K562 (cell line): ENCODE data around the gene WFDC12. TPM values are rescaled to one million over a fixed set of nuclear protein-coding genes. Genes with fewer than 3 reads are reported as not detected.

ENCODE experiments used
- ATAC-seq: fragments of 200-7000 bp; cut with Tn5 transposase; 3 replicates; pipeline ENCODE4 v1.9.1; 2020; ENCODE audit warnings: moderate library complexity
- BruUV-seq: library from RNA; stranded (reverse); fragments of 400-500 nt; replicated peaks from 2 replicates; lab custom pipeline; 2021; lab: Mats Ljungman, UMichigan
- CTCF ChIA-PET: fragments of 300-600 bp; formaldehyde crosslinking; extraction: SDS; loops from one replicate; lab custom pipeline; 2021; ENCODE audit warnings: low intra/inter-chr PET ratio; lab: Yijun Ruan, JAX
- POLR2A ChIA-PET: fragments of 300-600, 350-650 bp; sonication (Branson Sonifier 250); formaldehyde crosslinking; extraction: SDS; loops from one replicate; lab custom pipeline; 2021; ENCODE audit warnings: antibody characterized with exemption, inconsistent platforms; lab: Yijun Ruan, JAX
- DNase-seq, 4 experiments: peaks; one replicate each; pipeline versions ENCODE4 v3.0.0 to v3.0.0-alpha.2; 2011 to 2018; ENCODE audit warnings: low spot score in 3 of 4, mixed read lengths in 3 of 4; ENCODE audit errors: extremely low read depth in 1 of 4
- FAIRE-seq: peaks from 2 replicates; lab custom pipeline; 2011; peaks lifted over from hg19 to GRCh38; lab: Jason Lieb, UNC
- H2AFZ ChIP-seq: 2 replicates; pipeline ENCODE4 v1.6.0; 2011; ENCODE audit warnings: low read depth, low read length, control low read depth, inconsistent platforms
- H3K27ac ChIP-seq: fragments of 200-600 bp; 3 replicates; pipeline ENCODE4 v1.8.0; 2011; ENCODE audit warnings: low read depth, mild to moderate bottlenecking, control low read depth, inconsistent platforms, low read length, moderate library complexity, mixed read lengths; ENCODE audit errors: extremely low read depth
- H3K27me3 ChIP-seq, 2 experiments: fragments of 300-600 bp in 1 of 2; 2 replicates in 1 of 2; 3 replicates in 1 of 2; pipeline versions ENCODE4 v1.6.0 to v1.8.0; 2011; ENCODE audit warnings: inconsistent platforms in 2 of 2, low read length in 2 of 2, mild to moderate bottlenecking in 1 of 2, mixed read lengths in 1 of 2, moderate library complexity in 1 of 2; ENCODE audit not compliant: control insufficient read depth in 2 of 2, insufficient read depth in 2 of 2
- H3K36me3 ChIP-seq: fragments of 300-600 bp; 3 replicates; pipeline ENCODE4 v1.8.0; 2011; ENCODE audit warnings: mild to moderate bottlenecking, low read length, inconsistent platforms; ENCODE audit not compliant: control insufficient read depth, insufficient read depth
- H3K4me1 ChIP-seq, 2 experiments: fragments of 200-600 bp in 1 of 2; replicated peaks in 1 of 2; 2 replicates in 1 of 2; 3 replicates in 1 of 2; pipeline versions ENCODE4 v1.5.1 to v1.8.0; 2011; ENCODE audit warnings: inconsistent platforms in 2 of 2, low read length in 2 of 2, mild to moderate bottlenecking in 1 of 2, mixed read lengths in 1 of 2, moderate library complexity in 1 of 2; ENCODE audit not compliant: control insufficient read depth in 2 of 2, insufficient read depth in 2 of 2
- H3K4me2 ChIP-seq: 2 replicates; pipeline ENCODE4 v1.6.1; 2011; ENCODE audit warnings: low read length, control low read depth, inconsistent platforms, mixed read lengths; ENCODE audit not compliant: insufficient read depth
- H3K4me3 ChIP-seq: fragments of 200-600 bp; sonication (generic), shearing (Covaris generic); 2 replicates; pipeline ENCODE4 v1.5.1; 2016; ENCODE audit warnings: control low read depth, inconsistent platforms
- H3K79me2 ChIP-seq: fragments of 200-600 bp; 3 replicates; pipeline ENCODE4 v1.8.0; 2011; ENCODE audit warnings: low read length, inconsistent platforms; ENCODE audit not compliant: control insufficient read depth, insufficient read depth
- H3K9ac ChIP-seq, 2 experiments: 2 replicates each; pipeline versions ENCODE4 v1.6.0 to v1.6.1; 2011; ENCODE audit warnings: low read depth in 2 of 2, low read length in 2 of 2, control low read depth in 1 of 2, inconsistent platforms in 1 of 2, mild to moderate bottlenecking in 1 of 2, mixed read lengths in 1 of 2; ENCODE audit not compliant: insufficient read depth in 1 of 2
- H3K9me1 ChIP-seq: one replicate; pipeline ENCODE4 v1.6.0; 2011; ENCODE audit warnings: inconsistent platforms, mild to moderate bottlenecking, low read length, moderate library complexity; ENCODE audit not compliant: control insufficient read depth, insufficient read depth
- H3K9me3 ChIP-seq: replicated peaks from 2 replicates; pipeline ENCODE4 v1.5.1; 2011; ENCODE audit warnings: low read depth, low read length, inconsistent platforms; ENCODE audit not compliant: control insufficient read depth, insufficient read depth
- H4K20me1 ChIP-seq: replicated peaks from 2 replicates; pipeline ENCODE4 v1.6.1; 2011; ENCODE audit warnings: low read length, inconsistent platforms, mixed read lengths; ENCODE audit not compliant: control insufficient read depth, insufficient read depth
- CTCF ChIP-seq, 3 experiments: IDR thresholded peaks in 2 of 3; conservative IDR thresholded peaks in 1 of 3; 2 replicates each; pipeline ENCODE4 v1.5.1; 2011 to 2012; ENCODE audit warnings: low read length in 3 of 3, mild to moderate bottlenecking in 3 of 3, control low read depth in 2 of 3, improper control_type of control experiment in 1 of 3, inconsistent platforms in 1 of 3, low read depth in 1 of 3, mixed read lengths in 1 of 3, moderate library complexity in 1 of 3; ENCODE audit not compliant: insufficient read depth in 2 of 3
- THRA ChIP-seq: fragments of 450-650 bp; IDR thresholded peaks from 2 replicates; pipeline ENCODE4 v1.6.1; 2017; ENCODE audit warnings: mild to moderate bottlenecking, moderate library complexity
- WGBS: fragments of 100-300 bp; shearing (Covaris generic); methylation state at CpG from one replicate; pipeline ENCODE4 v1.1.6; 2016; ENCODE audit warnings: low coverage, mixed read lengths; ENCODE audit not compliant: insufficient coverage; ENCODE audit errors: missing lambda C conversion rate; 5-methylcytosine and 5-hydroxymethylcytosine counted together
- in situ Hi-C: fragments of 300-500 bp; cut with MboI; formaldehyde crosslinking; loops from 4 replicates; pipeline ENCODE4 v1.15.0; 2018; ENCODE audit warnings: inconsistent platforms, mixed read lengths
- intact Hi-C: fragments of 100-400 bp; cut with micrococcal nuclease; formaldehyde crosslinking; loops from 2 replicates; pipeline ENCODE4 v1.14.2; 2022
- polyA plus RNA-seq, 8 experiments: library from polyadenylated mRNA; depleted of rRNA in 4 of 8; stranded (reverse) in 5 of 8; unstranded in 3 of 8; fragments of >200 nt; fragmentation: Nextera tagmentation in 2 of 8; fragmentation: Illumina TruSeq in 1 of 8; extraction: Ambion mirVana in 2 of 8; extraction: Trizol in 1 of 8; gene quantifications; 2 replicates each; pipeline versions ENCODE4 v1.2.1 to v1.2.3, GENCODE V29; 2011 to 2014; ENCODE audit warnings: inconsistent platforms in 1 of 8, missing spikeins in 1 of 8
- total RNA-seq, 7 experiments: library from RNA; depleted of rRNA in 6 of 7; stranded (reverse); fragments of >200 nt in 6 of 7; fragmentation: Illumina TruSeq in 2 of 7; extraction: Trizol in 2 of 7; gene quantifications; 2 replicates each; pipeline versions ENCODE4 v1.2.1 to v1.2.3, GENCODE V29; 2011 to 2021; ENCODE audit warnings: low replicate concordance in 1 of 7

The WFDC12 gene
- total and polyA plus RNA-seq, 9 of the 15 experiments (the other 6 are each of a cell fraction or from before 2014, with no cell fraction given) = not detected

- Histone ChIP-seq H3K9ac (no peak overlapping the region), H3K9me3 (no peaks in the 10 kb centered on the region), H4K20me1 (no peaks in the 10 kb centered on the region)
- intact Hi-C loops = loop anchor here (10.0 kb wide), 1 partner anchor 182 kb away; the partner anchor contains the start of gene PABPC1L
- POLR2A ChIA-PET = interaction anchor here (0.7 to 0.8 kb wide), 2 partner anchors 8 to 136 kb away, joined by 3 read pairs; partner anchors contain the start of gene TOMM34
- no peak for FAIRE-seq
- WGBS = 2% methylated on average over 9 of the region's 9 CpGs
- no peak for TF ChIP-seq THRA
- no peak for TF ChIP-seq CTCF (IDR thresholded peaks at IDR 0.05 in 2 of 3, conservative IDR thresholded peaks at IDR 0.05 in 1 of 3; ENCODE audit: insufficient read depth in 2 of 3, low read depth in 1 of 3, low read length in 3 of 3)
- TF ChIP-seq, all 486 proteins: peak for 0
- DNase-seq (no peak), ATAC-seq (no peak)
- H2AFZ ChIP-seq = no peak overlapping the region
- no peaks in the 10 kb centered on the region for H3K9me1 ChIP-seq
- H3K27me3 ChIP-seq = peaks cover 19 to 29% of the 10 kb centered on the region in 2 experiments
- no peak overlapping the region for H3K4me2 ChIP-seq
- H3K4me1 ChIP-seq = peaks cover 0 to 16% of the 10 kb centered on the region in 2 experiments; a peak in 1 of 5 replicates
- no peaks in the 10 kb centered on the region for H3K36me3 ChIP-seq
- no peak overlapping the region for H3K4me3 ChIP-seq
- in situ Hi-C loops = no loop called here
- H3K79me2 ChIP-seq = no peaks in the 10 kb centered on the region
- no TSS peak for BruUV-seq
- CTCF ChIA-PET = interaction anchor here (0.6 to 3.2 kb wide), 3 partner anchors 54 to 223 kb away, joined by 5 to 34 read pairs (median 19); no protein-coding TSS in a partner anchor
- H3K27ac ChIP-seq = no peak overlapping the region
Measured at GRCh38 chr20:45096781-45097180, 27.5 kb downstream of the WFDC12 start.
